ENCODE results near the gene CYP2D6. TPM values are rescaled to one million over a fixed set of nuclear protein-coding genes. Genes with fewer than 3 reads are reported as not detected.
"Not testable (repeated sequence)": the region's sequence is repeated elsewhere in the genome, so short reads cannot be mapped to it uniquely, and the experiment has no call there.

The CYP2D6 gene
- total RNA-seq, 1 experiment from 2014 or later = 1.7 TPM

DNA sequence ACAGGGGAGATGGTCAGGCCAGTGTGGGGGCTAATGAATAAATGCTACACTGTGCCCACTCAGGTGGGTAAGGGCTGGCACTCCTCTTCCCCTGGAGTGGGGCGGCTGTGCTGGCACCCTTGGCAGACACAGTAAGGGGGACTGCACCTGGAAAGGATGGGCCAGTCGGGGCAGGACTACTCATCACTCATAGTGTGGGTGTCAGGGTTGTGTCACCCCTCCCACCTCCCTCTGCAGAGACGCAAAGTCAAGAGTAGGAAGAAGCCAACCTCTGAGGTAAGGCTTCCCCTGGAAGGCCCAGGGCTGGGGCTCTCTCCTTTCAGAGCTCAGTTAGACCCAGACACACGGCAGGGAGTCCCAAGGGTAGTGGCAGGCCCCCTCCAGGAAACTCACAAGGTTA, 7.1 kb downstream of the CYP2D6 start:
- POLR2A ChIA-PET; ATAC-seq; H3K27ac Mint-ChIP-seq; DNase-seq (ENCODE audit: low spot score); H3K4me3 Mint-ChIP-seq; CTCF ChIA-PET; H3K4me1 Mint-ChIP-seq; H3K9me3 Mint-ChIP-seq; H3K36me3 Mint-ChIP-seq: not testable (repeated sequence)
- peaks cover 17% of the 10 kb centered on the region for H3K27me3 Mint-ChIP-seq (ENCODE audit: low read depth)

DNA sequence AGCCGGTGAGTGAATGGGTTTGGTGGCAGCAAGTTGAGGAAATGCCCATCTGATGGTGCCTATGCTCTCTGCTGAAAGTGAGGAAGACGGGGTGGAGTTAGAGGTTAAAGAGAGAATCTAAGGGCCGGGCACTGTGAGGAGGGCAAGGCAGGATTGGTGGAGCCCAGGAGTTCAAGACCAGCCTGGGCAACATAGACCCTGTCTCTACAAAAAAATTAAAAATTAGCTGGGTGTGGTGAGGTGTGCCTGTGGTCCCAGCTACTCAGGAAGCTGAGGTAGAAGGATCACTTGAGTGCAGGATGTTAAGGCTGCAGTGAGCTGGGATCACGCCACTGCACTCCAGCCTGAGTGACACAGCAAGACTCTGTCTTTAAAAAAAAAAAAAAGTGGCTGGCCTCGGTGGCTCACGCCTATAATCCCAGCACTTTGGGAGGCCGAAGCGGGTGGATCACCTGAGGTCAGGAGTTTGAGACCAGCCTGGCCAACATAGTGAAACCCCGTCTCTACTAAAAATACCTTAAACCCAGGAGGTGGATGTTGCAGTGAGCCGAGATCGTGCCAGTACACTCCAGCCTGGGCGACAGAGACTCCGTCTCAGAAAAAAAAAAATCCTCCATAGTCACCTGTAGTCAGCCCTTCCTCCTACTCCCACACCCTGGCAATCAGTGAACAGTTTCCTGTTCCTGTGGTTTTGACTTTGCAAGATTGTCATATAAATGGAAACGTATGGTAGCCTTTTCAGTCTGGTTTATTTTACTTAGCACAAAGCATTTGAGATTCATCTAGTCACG, 10.2 kb downstream of the CYP2D6 start:
- H3K4me1 Mint-ChIP-seq; H3K9me3 Mint-ChIP-seq; POLR2A ChIA-PET; H3K36me3 Mint-ChIP-seq; H3K4me3 Mint-ChIP-seq; DNase-seq (ENCODE audit: low spot score); H3K27ac Mint-ChIP-seq; ATAC-seq: not testable (repeated sequence)
- CTCF ChIA-PET = interaction anchor here (0.7 kb wide), 1 partner anchor 155 kb away, joined by 3 read pairs; no protein-coding TSS in a partner anchor
- H3K27me3 Mint-ChIP-seq (ENCODE audit: low read depth) = peaks cover 27% of the 10 kb centered on the region

- ChIA-PET POLR2A (interaction anchor here (0.6 kb wide), 1 partner anchor 126 kb away, joined by 4 read pairs; no protein-coding TSS in a partner anchor), CTCF (interaction anchor here (0.5 to 2.5 kb wide), 45 partner anchors 14 to 420 kb away, joined by 3 to 54 read pairs (median 4); partner anchors contain the start of genes CENPM, NAGA, NDUFA6 and SEPTIN3)
- H3K27ac Mint-ChIP-seq = no peak overlapping the region
- H3K27me3 Mint-ChIP-seq (ENCODE audit: low read depth) = peaks cover 31% of the 10 kb centered on the region
- peak; percentile 72 for ATAC-seq
- no peak overlapping the region for H3K4me3 Mint-ChIP-seq
- peak; percentile 62 for DNase-seq (ENCODE audit: low spot score)
- TF ChIP-seq, protein P1, sequence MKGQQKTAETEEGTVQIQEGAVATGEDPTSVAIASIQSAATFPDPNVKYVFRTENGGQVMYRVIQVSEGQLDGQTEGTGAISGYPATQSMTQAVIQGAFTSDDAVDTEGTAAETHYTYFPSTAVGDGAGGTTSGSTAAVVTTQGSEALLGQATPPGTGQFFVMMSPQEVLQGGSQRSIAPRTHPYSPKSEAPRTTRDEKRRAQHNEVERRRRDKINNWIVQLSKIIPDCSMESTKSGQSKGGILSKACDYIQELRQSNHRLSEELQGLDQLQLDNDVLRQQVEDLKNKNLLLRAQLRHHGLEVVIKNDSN (CRISPR knock-in tag; IDR thresholded peaks at IDR 0.05) = no peak
- TF ChIP-seq TCF7 (CRISPR knock-in tag; IDR thresholded peaks at IDR 0.05; ENCODE audit: low read depth) = no peak
- TF ChIP-seq, protein P2, sequence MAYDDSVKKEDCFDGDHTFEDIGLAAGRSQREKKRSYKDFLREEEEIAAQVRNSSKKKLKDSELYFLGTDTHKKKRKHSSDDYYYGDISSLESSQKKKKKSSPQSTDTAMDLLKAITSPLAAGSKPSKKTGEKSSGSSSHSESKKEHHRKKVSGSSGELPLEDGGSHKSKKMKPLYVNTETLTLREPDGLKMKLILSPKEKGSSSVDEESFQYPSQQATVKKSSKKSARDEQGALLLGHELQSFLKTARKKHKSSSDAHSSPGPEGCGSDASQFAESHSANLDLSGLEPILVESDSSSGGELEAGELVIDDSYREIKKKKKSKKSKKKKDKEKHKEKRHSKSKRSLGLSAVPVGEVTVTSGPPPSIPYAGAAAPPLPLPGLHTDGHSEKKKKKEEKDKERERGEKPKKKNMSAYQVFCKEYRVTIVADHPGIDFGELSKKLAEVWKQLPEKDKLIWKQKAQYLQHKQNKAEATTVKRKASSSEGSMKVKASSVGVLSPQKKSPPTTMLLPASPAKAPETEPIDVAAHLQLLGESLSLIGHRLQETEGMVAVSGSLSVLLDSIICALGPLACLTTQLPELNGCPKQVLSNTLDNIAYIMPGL (CRISPR knock-in tag; IDR thresholded peaks at IDR 0.05) = no peak
- no peak for TF ChIP-seq GABPB1 (CRISPR knock-in tag; IDR thresholded peaks at IDR 0.05)
- TF ChIP-seq IRF2 (CRISPR knock-in tag; IDR thresholded peaks at IDR 0.05; ENCODE audit: borderline replicate concordance, low read depth) = no peak
- TF ChIP-seq ESRRA (CRISPR knock-in tag; IDR thresholded peaks at IDR 0.05; ENCODE audit: borderline replicate concordance) = no peak
- no peak for TF ChIP-seq EMX1 (CRISPR knock-in tag; IDR thresholded peaks at IDR 0.05)
- peaks cover 7% of the 10 kb centered on the region for H3K36me3 Mint-ChIP-seq
- H3K9me3 Mint-ChIP-seq = peaks cover 13% of the 10 kb centered on the region
- peaks cover 11% of the 10 kb centered on the region for H3K4me1 Mint-ChIP-seq
Observed at GRCh38 chr22:42116848-42117424, 13.7 kb downstream of the CYP2D6 start.

DNA sequence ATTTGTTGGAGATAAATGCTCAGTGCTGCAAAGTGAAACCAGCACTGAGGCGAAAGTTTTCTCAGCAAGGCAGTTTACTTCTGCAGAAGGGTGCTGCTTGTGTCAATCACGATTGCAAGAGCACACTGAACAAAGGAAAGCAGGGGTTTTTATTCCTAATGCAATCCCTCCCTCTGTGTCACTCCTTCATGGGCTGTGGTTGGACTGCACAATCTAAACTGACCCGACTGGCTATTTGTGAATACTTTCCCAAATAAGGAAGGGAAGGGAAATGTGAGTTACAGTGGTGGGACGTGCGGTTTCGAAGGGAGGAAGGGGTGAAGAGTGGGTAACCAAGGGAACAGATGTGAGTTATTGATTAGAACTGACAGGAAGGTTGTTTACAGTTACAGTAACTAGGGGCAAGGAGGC, 15.2 kb downstream of the CYP2D6 start:
- POLR2A ChIA-PET; H3K27ac Mint-ChIP-seq; H3K36me3 Mint-ChIP-seq; H3K4me3 Mint-ChIP-seq; CTCF ChIA-PET; DNase-seq (ENCODE audit: low spot score); ATAC-seq: not testable (repeated sequence)
- H3K27me3 Mint-ChIP-seq (ENCODE audit: low read depth) = peaks cover 28% of the 10 kb centered on the region
- peaks cover 12% of the 10 kb centered on the region for H3K4me1 Mint-ChIP-seq
- peaks cover 13% of the 10 kb centered on the region for H3K9me3 Mint-ChIP-seq

- ChIA-PET POLR2A (no interaction called here), CTCF (no interaction called here)
- Mint-ChIP-seq H3K4me1 (peaks cover 7% of the 10 kb centered on the region), H3K9me3 (peaks cover 13% of the 10 kb centered on the region), H3K36me3 (peaks cover 7% of the 10 kb centered on the region), H3K4me3 (no peak overlapping the region), H3K27me3 (ENCODE audit: low read depth) (peaks cover 28% of the 10 kb centered on the region), H3K27ac (no peak overlapping the region)
- TF ChIP-seq ERG (CRISPR knock-in tag; IDR thresholded peaks at IDR 0.05) (no peak), FOXP1 (CRISPR knock-in tag; IDR thresholded peaks at IDR 0.05; ENCODE audit: borderline replicate concordance) (no peak), ZNF232 (CRISPR knock-in tag; IDR thresholded peaks at IDR 0.05) (no peak), GTF2I (CRISPR knock-in tag; conservative IDR thresholded peaks at IDR 0.05) (no peak), NR2C2 (CRISPR knock-in tag; IDR thresholded peaks at IDR 0.05) (no peak), NFE2L1 (CRISPR knock-in tag; IDR thresholded peaks at IDR 0.05) (no peak), NR1H2 (CRISPR knock-in tag; IDR thresholded peaks at IDR 0.05) (no peak)
- TF ChIP-seq, protein P3, sequence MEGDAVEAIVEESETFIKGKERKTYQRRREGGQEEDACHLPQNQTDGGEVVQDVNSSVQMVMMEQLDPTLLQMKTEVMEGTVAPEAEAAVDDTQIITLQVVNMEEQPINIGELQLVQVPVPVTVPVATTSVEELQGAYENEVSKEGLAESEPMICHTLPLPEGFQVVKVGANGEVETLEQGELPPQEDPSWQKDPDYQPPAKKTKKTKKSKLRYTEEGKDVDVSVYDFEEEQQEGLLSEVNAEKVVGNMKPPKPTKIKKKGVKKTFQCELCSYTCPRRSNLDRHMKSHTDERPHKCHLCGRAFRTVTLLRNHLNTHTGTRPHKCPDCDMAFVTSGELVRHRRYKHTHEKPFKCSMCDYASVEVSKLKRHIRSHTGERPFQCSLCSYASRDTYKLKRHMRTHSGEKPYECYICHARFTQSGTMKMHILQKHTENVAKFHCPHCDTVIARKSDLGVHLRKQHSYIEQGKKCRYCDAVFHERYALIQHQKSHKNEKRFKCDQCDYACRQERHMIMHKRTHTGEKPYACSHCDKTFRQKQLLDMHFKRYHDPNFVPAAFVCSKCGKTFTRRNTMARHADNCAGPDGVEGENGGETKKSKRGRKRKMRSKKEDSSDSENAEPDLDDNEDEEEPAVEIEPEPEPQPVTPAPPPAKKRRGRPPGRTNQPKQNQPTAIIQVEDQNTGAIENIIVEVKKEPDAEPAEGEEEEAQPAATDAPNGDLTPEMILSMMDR (IDR thresholded peaks at IDR 0.05) = peak; percentile 40; the same call in 1 of the 2 replicates
- ATAC-seq = peak; percentile 64
- peak; percentile 67 for DNase-seq (ENCODE audit: low spot score)
Observed at GRCh38 chr22:42114721-42115120, 15.9 kb downstream of the CYP2D6 start.

DNA sequence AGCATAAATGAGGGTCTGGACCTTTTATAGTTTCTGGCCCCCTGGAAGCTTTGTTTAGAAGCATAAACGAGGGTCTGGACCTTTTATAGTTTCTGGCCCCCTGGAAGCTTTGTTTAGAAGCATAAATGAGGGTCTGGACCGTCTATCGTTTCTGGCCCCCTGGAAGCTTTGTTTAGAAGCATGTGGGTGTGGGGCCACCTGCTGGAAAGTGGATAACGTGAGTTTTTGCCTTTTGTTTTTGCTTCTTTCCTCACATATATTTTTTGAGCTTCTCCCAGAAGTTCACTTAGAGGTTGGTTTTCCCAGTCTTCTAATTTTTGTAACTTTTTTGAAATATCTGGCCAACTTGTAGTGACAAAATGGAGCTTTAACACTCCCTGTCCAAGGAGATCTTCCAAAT, 17.8 kb downstream of the CYP2D6 start:
- not testable (repeated sequence) for ATAC-seq, H3K4me1 Mint-ChIP-seq
- POLR2A ChIA-PET = interaction anchor here (0.5 to 1.2 kb wide), 3 partner anchors 10 to 165 kb away, joined by 3 to 5 read pairs (median 5); partner anchors contain the start of gene NDUFA6

More for the DNA sequence above, 17.8 kb downstream of the CYP2D6 start:
- H3K27ac Mint-ChIP-seq; H3K36me3 Mint-ChIP-seq; DNase-seq (ENCODE audit: low spot score); H3K4me3 Mint-ChIP-seq: not testable (repeated sequence)
- peaks cover 13% of the 10 kb centered on the region for H3K9me3 Mint-ChIP-seq
- CTCF ChIA-PET = interaction anchor here (0.6 to 6.2 kb wide), 32 partner anchors 12 to 416 kb away, joined by 3 to 87 read pairs (median 4); partner anchors contain the start of genes CENPM, NAGA, NDUFA6 and NFAM1
- H3K27me3 Mint-ChIP-seq (ENCODE audit: low read depth) = peaks cover 33% of the 10 kb centered on the region
